ENCODE data around the gene KANSL2. TPM values are rescaled to one million over a fixed set of nuclear protein-coding genes. Genes with fewer than 3 reads are reported as not detected.

KANSL2 gene
- total RNA-seq, 1 experiment from 2014 or later, result 59.7 TPM

- no peak overlapping the region for H3K27ac Mint-ChIP-seq (ENCODE audit: unreplicated experiment)
- H3K9me3 Mint-ChIP-seq (ENCODE audit: unreplicated experiment), result no peaks in the 10 kb centered on the region
- H3K36me3 Mint-ChIP-seq (ENCODE audit: insufficient read depth, unreplicated experiment), result peaks cover 92% of the 10 kb centered on the region
- TF ChIP-seq CTCF (IDR thresholded peaks at IDR 0.05; ENCODE audit: insufficient read depth in 1 of 2, low read depth in 1 of 2, low read length in 1 of 2, severe bottlenecking in 1 of 2, unreplicated experiment in 1 of 2), result no peak
- ChIA-PET POLR2A (interaction anchor here (0.6 to 0.9 kb wide), 2 partner anchors 117 to 118 kb away, joined by 3 read pairs; partner anchors contain the start of gene ADCY6), CTCF (no interaction called here)
- no peaks in the 10 kb centered on the region for H3K4me1 Mint-ChIP-seq (ENCODE audit: low read depth, unreplicated experiment)
- intact Hi-C loops (cut with micrococcal nuclease; ENCODE audit: unreplicated experiment), result no loop called here
- peaks cover 9% of the 10 kb centered on the region for H3K36me3 ChIP-seq (ENCODE audit: control insufficient read depth, insufficient read depth, low read length)
- H3K9me3 ChIP-seq, result no peaks in the 10 kb centered on the region
- H3K27me3 Mint-ChIP-seq (ENCODE audit: insufficient read depth, unreplicated experiment), result no peaks in the 10 kb centered on the region
- H3K4me3 Mint-ChIP-seq (ENCODE audit: unreplicated experiment), result no peak overlapping the region
- H3K27me3 ChIP-seq (replicated peaks; ENCODE audit: control insufficient read depth, insufficient read depth, low read length), result no peaks in the 10 kb centered on the region
- no peak overlapping the region for H3K4me3 ChIP-seq (ENCODE audit: low read depth, low read length)
- no peak for DNase-seq
- BruUV-seq (replicated peaks), result no TSS peak
- no peaks in the 10 kb centered on the region for H3K4me1 ChIP-seq
Observed at GRCh38 chr12:48671231-48671856, 10.7 kb downstream of the KANSL2 start.

GRCh38 chr12:48668996-48669395 is 13.0 kb downstream of the KANSL2 start:
- Histone ChIP-seq H3K4me3 (ENCODE audit: low read depth, low read length) (no peak overlapping the region), H3K4me1 (no peaks in the 10 kb centered on the region), H3K36me3 (ENCODE audit: control insufficient read depth, insufficient read depth, low read length) (peaks cover 9% of the 10 kb centered on the region), H3K27me3 (replicated peaks; ENCODE audit: control insufficient read depth, insufficient read depth, low read length) (no peaks in the 10 kb centered on the region), H3K9me3 (no peaks in the 10 kb centered on the region)
- no peak for TF ChIP-seq CTCF (IDR thresholded peaks at IDR 0.05; ENCODE audit: insufficient read depth in 1 of 2, low read depth in 1 of 2, low read length in 1 of 2, severe bottlenecking in 1 of 2, unreplicated experiment in 1 of 2)
- Mint-ChIP-seq H3K36me3 (ENCODE audit: insufficient read depth, unreplicated experiment) (peaks cover 92% of the 10 kb centered on the region), H3K27me3 (ENCODE audit: insufficient read depth, unreplicated experiment) (no peaks in the 10 kb centered on the region), H3K27ac (ENCODE audit: unreplicated experiment) (no peak overlapping the region), H3K4me1 (ENCODE audit: low read depth, unreplicated experiment) (no peaks in the 10 kb centered on the region), H3K9me3 (ENCODE audit: unreplicated experiment) (no peaks in the 10 kb centered on the region), H3K4me3 (ENCODE audit: unreplicated experiment) (no peak overlapping the region)
- CTCF ChIA-PET, result no interaction called here
- no peak for DNase-seq
- POLR2A ChIA-PET, result no interaction called here
- BruUV-seq (replicated peaks), result no TSS peak
- intact Hi-C loops (cut with micrococcal nuclease; ENCODE audit: unreplicated experiment), result no loop called here

- Mint-ChIP-seq H3K27me3 (ENCODE audit: insufficient read depth, unreplicated experiment) (no peaks in the 10 kb centered on the region), H3K4me1 (ENCODE audit: low read depth, unreplicated experiment) (no peaks in the 10 kb centered on the region), H3K9me3 (ENCODE audit: unreplicated experiment) (no peaks in the 10 kb centered on the region), H3K4me3 (ENCODE audit: unreplicated experiment) (no peak overlapping the region), H3K27ac (ENCODE audit: unreplicated experiment) (no peak overlapping the region), H3K36me3 (ENCODE audit: insufficient read depth, unreplicated experiment) (peaks cover 99% of the 10 kb centered on the region)
- no peak overlapping the region for H3K4me3 ChIP-seq (ENCODE audit: low read depth, low read length)
- H3K27me3 ChIP-seq (replicated peaks; ENCODE audit: control insufficient read depth, insufficient read depth, low read length), result no peaks in the 10 kb centered on the region
- intact Hi-C loops (cut with micrococcal nuclease; ENCODE audit: unreplicated experiment), result no loop called here
- H3K9me3 ChIP-seq, result no peaks in the 10 kb centered on the region
- no peaks in the 10 kb centered on the region for H3K4me1 ChIP-seq
- H3K36me3 ChIP-seq (ENCODE audit: control insufficient read depth, insufficient read depth, low read length), result peaks cover 5% of the 10 kb centered on the region; the same call in 1 of the 2 replicates
- no peak for DNase-seq
- no TSS peak for BruUV-seq (replicated peaks)
- TF ChIP-seq CTCF (IDR thresholded peaks at IDR 0.05; ENCODE audit: insufficient read depth in 1 of 2, low read depth in 1 of 2, low read length in 1 of 2, severe bottlenecking in 1 of 2, unreplicated experiment in 1 of 2), result no peak
- ChIA-PET CTCF (no interaction called here), POLR2A (no interaction called here)
Observed at GRCh38 chr12:48659863-48660262, 22.2 kb downstream of the KANSL2 start.
